ENCODE data around the gene FBXO48. TPM values are rescaled to one million over a fixed set of nuclear protein-coding genes. Genes with fewer than 3 reads are reported as not detected.

FBXO48 gene
- total RNA-seq, 1 donor from 2014 or later: 2.3 TPM

GRCh38 chr2:68506170-68506569 is 39.1 kb upstream of the FBXO48 start:
- ATAC-seq (no peak), DNase-seq (no peak)
- Histone ChIP-seq H3K4me1 (no peaks in the 10 kb centered on the region), H3K4me3 (no peak overlapping the region), H3K36me3 (no peaks in the 10 kb centered on the region), H3K9me3 (no peaks in the 10 kb centered on the region), H3K27ac (no peak overlapping the region), H3K27me3 (ENCODE audit: low read depth) (no peaks in the 10 kb centered on the region)
- intact Hi-C loops (cut with DNase I): no loop called here
- no peak for TF ChIP-seq CTCF (IDR thresholded peaks at IDR 0.05)

GRCh38 chr2:68505603-68506159 is 38.6 kb upstream of the FBXO48 start:
- no peaks in the 10 kb centered on the region for H3K27me3 ChIP-seq (ENCODE audit: low read depth)
- TF ChIP-seq CTCF (IDR thresholded peaks at IDR 0.05): no peak
- H3K36me3 ChIP-seq: no peaks in the 10 kb centered on the region
- no peak overlapping the region for H3K4me3 ChIP-seq
- DNase-seq (no peak), ATAC-seq (no peak)
- H3K4me1 ChIP-seq: no peaks in the 10 kb centered on the region
- H3K27ac ChIP-seq: no peak overlapping the region
- intact Hi-C loops (cut with DNase I): no loop called here
- no peaks in the 10 kb centered on the region for H3K9me3 ChIP-seq

- intact Hi-C loops (cut with DNase I): no loop called here
- H3K4me1 ChIP-seq: no peaks in the 10 kb centered on the region
- H3K27ac ChIP-seq: no peak overlapping the region
- ATAC-seq (no peak), DNase-seq (no peak)
- no peak for TF ChIP-seq CTCF (IDR thresholded peaks at IDR 0.05)
- no peaks in the 10 kb centered on the region for H3K36me3 ChIP-seq
- H3K4me3 ChIP-seq: no peak overlapping the region
- peaks cover 4% of the 10 kb centered on the region for H3K9me3 ChIP-seq
- no peaks in the 10 kb centered on the region for H3K27me3 ChIP-seq (ENCODE audit: low read depth)
Measured at GRCh38 chr2:68501768-68502167, 34.7 kb upstream of the FBXO48 start.

GRCh38 chr2:68500649-68501048 is 33.6 kb upstream of the FBXO48 start:
- DNase-seq (no peak), ATAC-seq (no peak)
- no peaks in the 10 kb centered on the region for H3K36me3 ChIP-seq
- no peak overlapping the region for H3K27ac ChIP-seq
- TF ChIP-seq CTCF (IDR thresholded peaks at IDR 0.05): no peak
- no peaks in the 10 kb centered on the region for H3K4me1 ChIP-seq
- peaks cover 14% of the 10 kb centered on the region for H3K9me3 ChIP-seq
- no peaks in the 10 kb centered on the region for H3K27me3 ChIP-seq (ENCODE audit: low read depth)
- no peak overlapping the region for H3K4me3 ChIP-seq
- intact Hi-C loops (cut with DNase I): no loop called here

GRCh38 chr2:68499133-68499532 is 32.0 kb upstream of the FBXO48 start:
- no peak overlapping the region for H3K4me3 ChIP-seq
- DNase-seq: no peak
- no peak for ATAC-seq
- no peaks in the 10 kb centered on the region for H3K4me1 ChIP-seq
- no peaks in the 10 kb centered on the region for H3K36me3 ChIP-seq
- H3K27me3 ChIP-seq (ENCODE audit: low read depth): no peaks in the 10 kb centered on the region
- TF ChIP-seq CTCF (IDR thresholded peaks at IDR 0.05): no peak
- H3K9me3 ChIP-seq: peaks cover 15% of the 10 kb centered on the region
- intact Hi-C loops (cut with DNase I): no loop called here
- H3K27ac ChIP-seq: no peak overlapping the region

- no peaks in the 10 kb centered on the region for H3K27me3 ChIP-seq (ENCODE audit: low read depth)
- intact Hi-C loops (cut with DNase I): no loop called here
- ATAC-seq: no peak
- H3K4me3 ChIP-seq: no peak overlapping the region
- no peak overlapping the region for H3K27ac ChIP-seq
- no peak for TF ChIP-seq CTCF (IDR thresholded peaks at IDR 0.05)
- H3K9me3 ChIP-seq: peaks cover 9% of the 10 kb centered on the region
- no peak for DNase-seq
- H3K4me1 ChIP-seq: no peaks in the 10 kb centered on the region
- no peaks in the 10 kb centered on the region for H3K36me3 ChIP-seq
Measured at GRCh38 chr2:68491582-68491981, 24.5 kb upstream of the FBXO48 start.
